Measurements from ENCODE around the gene ZFP1.

ZFP1 gene

GRCh38 chr16:75206749-75207451 is 58.6 kb downstream of the ZFP1 start, which contains the start of gene CTRB2:
Gene CTRB2 (minus strand): TSS chr16:75207161. CDS start chr16:75207141, 20 bp downstream.
- no peak within 1 kb of the TSS for H3K9ac ChIP-seq (ENCODE audit: low read length)
- H2AFZ ChIP-seq (ENCODE audit: low read length) = no peak within 1 kb of the TSS
- no peak for TF ChIP-seq EZH2phosphoT487 (IDR thresholded peaks at IDR 0.05; ENCODE audit: low read length)
- TF ChIP-seq EZH2 (optimal IDR thresholded peaks at IDR 0.05; ENCODE audit: low read depth, low read length) = no peak
- TF ChIP-seq CTCF (IDR thresholded peaks at IDR 0.05; ENCODE audit: low read length) = no peak
- no peak for DNase-seq
- H3K36me3 ChIP-seq (replicated peaks; ENCODE audit: insufficient read depth, low read length) = no peaks in the 10 kb centered on the region
- no peaks in the 10 kb centered on the region for H3K9me3 ChIP-seq (replicated peaks; ENCODE audit: insufficient read depth, low read length)
- no peak within 1 kb of the TSS for H3K4me2 ChIP-seq (ENCODE audit: low read depth, low read length)
- no peak within 1 kb of the TSS for H3K27ac ChIP-seq (ENCODE audit: low read length)
- no peaks in the 10 kb centered on the region for H3F3A ChIP-seq (ENCODE audit: insufficient read depth, low read length)
- H3K9me2 ChIP-seq (replicated peaks; ENCODE audit: insufficient read depth, low read length) = no peaks in the 10 kb centered on the region
- H4K20me1 ChIP-seq (ENCODE audit: insufficient read depth, low read length) = no peaks in the 10 kb centered on the region
- H3K79me2 ChIP-seq (ENCODE audit: low read length) = no peaks in the 10 kb centered on the region
- no peaks in the 10 kb centered on the region for H3K4me1 ChIP-seq (ENCODE audit: low read length)
- no peaks in the 10 kb centered on the region for H3K27me3 ChIP-seq (replicated peaks; ENCODE audit: insufficient read depth, low read length)
- H3K4me3 ChIP-seq (ENCODE audit: low read length) = no peak within 1 kb of the TSS

GRCh38 chr16:75207831-75208230 is 59.5 kb downstream of the ZFP1 start:
- no peak overlapping the region for H2AFZ ChIP-seq (ENCODE audit: low read length)
- no peak overlapping the region for H3K4me3 ChIP-seq (ENCODE audit: low read length)
- no peaks in the 10 kb centered on the region for H4K20me1 ChIP-seq (ENCODE audit: insufficient read depth, low read length)
- no peaks in the 10 kb centered on the region for H3K9me2 ChIP-seq (replicated peaks; ENCODE audit: insufficient read depth, low read length)
- TF ChIP-seq EZH2 (optimal IDR thresholded peaks at IDR 0.05; ENCODE audit: low read depth, low read length) (no peak), CTCF (IDR thresholded peaks at IDR 0.05; ENCODE audit: low read length) (no peak), EZH2phosphoT487 (IDR thresholded peaks at IDR 0.05; ENCODE audit: low read length) (no peak)
- no peaks in the 10 kb centered on the region for H3K27me3 ChIP-seq (replicated peaks; ENCODE audit: insufficient read depth, low read length)
- H3K4me1 ChIP-seq (ENCODE audit: low read length) = no peaks in the 10 kb centered on the region
- no peak overlapping the region for H3K4me2 ChIP-seq (ENCODE audit: low read depth, low read length)
- no peaks in the 10 kb centered on the region for H3F3A ChIP-seq (ENCODE audit: insufficient read depth, low read length)
- H3K79me2 ChIP-seq (ENCODE audit: low read length) = no peaks in the 10 kb centered on the region
- no peak for DNase-seq
- no peak overlapping the region for H3K9ac ChIP-seq (ENCODE audit: low read length)
- no peaks in the 10 kb centered on the region for H3K36me3 ChIP-seq (replicated peaks; ENCODE audit: insufficient read depth, low read length)
- H3K9me3 ChIP-seq (replicated peaks; ENCODE audit: insufficient read depth, low read length) = no peaks in the 10 kb centered on the region
- H3K27ac ChIP-seq (ENCODE audit: low read length) = no peak overlapping the region

- DNase-seq = no peak
These were observed 60.0 kb downstream of the ZFP1 start for GRCh38 chr16:75208242-75208825.

More at GRCh38 chr16:75208242-75208825, 60.0 kb downstream of the ZFP1 start:
- Histone ChIP-seq H3K27ac (ENCODE audit: low read length) (no peak overlapping the region), H3K4me2 (ENCODE audit: low read depth, low read length) (no peak overlapping the region), H3K4me3 (ENCODE audit: low read length) (no peak overlapping the region), H3K36me3 (replicated peaks; ENCODE audit: insufficient read depth, low read length) (no peaks in the 10 kb centered on the region), H3K27me3 (replicated peaks; ENCODE audit: insufficient read depth, low read length) (no peaks in the 10 kb centered on the region), H3F3A (ENCODE audit: insufficient read depth, low read length) (no peaks in the 10 kb centered on the region), H3K9me2 (replicated peaks; ENCODE audit: insufficient read depth, low read length) (no peaks in the 10 kb centered on the region), H3K4me1 (ENCODE audit: low read length) (no peaks in the 10 kb centered on the region), H3K9me3 (replicated peaks; ENCODE audit: insufficient read depth, low read length) (no peaks in the 10 kb centered on the region), H3K9ac (ENCODE audit: low read length) (no peak overlapping the region), H4K20me1 (ENCODE audit: insufficient read depth, low read length) (no peaks in the 10 kb centered on the region), H3K79me2 (ENCODE audit: low read length) (no peaks in the 10 kb centered on the region), H2AFZ (ENCODE audit: low read length) (no peak overlapping the region)
- no peak for TF ChIP-seq EZH2phosphoT487 (IDR thresholded peaks at IDR 0.05; ENCODE audit: low read length)
- no peak for TF ChIP-seq CTCF (IDR thresholded peaks at IDR 0.05; ENCODE audit: low read length)
- no peak for TF ChIP-seq EZH2 (optimal IDR thresholded peaks at IDR 0.05; ENCODE audit: low read depth, low read length)

All from MM.1S (cell line).